ENCODE results near the gene MARVELD1.
"Not testable (repeated sequence)": the region's sequence is repeated elsewhere in the genome, so short reads cannot be mapped to it uniquely, and the experiment has no call there.

Gene MARVELD1

DNA sequence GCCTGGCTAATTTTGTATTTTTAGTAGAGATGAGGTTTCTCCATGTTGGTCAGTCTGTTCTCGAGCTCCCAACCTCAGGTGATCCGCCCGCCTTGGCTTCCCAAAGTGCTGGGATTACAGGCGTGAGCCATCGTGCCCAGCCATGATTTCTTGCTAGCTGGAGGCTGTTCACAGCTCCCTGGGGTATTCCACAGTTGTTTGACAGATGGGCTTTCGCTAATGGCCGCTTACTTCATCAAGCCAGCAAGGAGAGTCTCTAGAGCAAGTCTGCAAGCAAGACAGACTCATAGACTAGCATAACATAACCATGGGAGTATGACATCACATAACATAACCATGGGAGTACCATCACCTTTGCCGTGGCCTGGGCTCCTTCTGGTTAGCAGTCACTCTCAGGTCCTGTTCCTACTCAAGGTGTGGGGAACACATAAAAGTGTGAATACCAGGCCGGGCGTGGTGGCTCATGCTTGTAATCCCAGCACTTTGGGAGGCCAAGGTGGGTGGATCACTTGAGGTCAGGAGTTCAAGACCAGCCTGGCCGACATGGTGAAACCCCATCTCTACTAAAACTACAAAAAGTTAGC is 15.4 kb upstream of the MARVELD1 start:
- not testable (repeated sequence) for H3K27ac ChIP-seq (ENCODE audit: insufficient read depth, low read length, poor library complexity, severe bottlenecking); H3K4me3 ChIP-seq (ENCODE audit: insufficient read depth, low read depth, low read length, poor library complexity, severe bottlenecking); DNase-seq; H3K27me3 ChIP-seq (replicated peaks; ENCODE audit: control insufficient read depth, insufficient read depth, low read length, poor library complexity, severe bottlenecking); H3K4me1 ChIP-seq (ENCODE audit: control insufficient read depth, insufficient read depth, low read length, poor library complexity, severe bottlenecking); H3K9me3 ChIP-seq (ENCODE audit: control insufficient read depth, low read length); H3K36me3 ChIP-seq (ENCODE audit: control insufficient read depth, insufficient read depth, low read length)

- peak in 1 of 3 donors; percentile 17 for DNase-seq
- Histone ChIP-seq H3K27me3 (replicated peaks; ENCODE audit: control insufficient read depth, insufficient read depth, low read length, poor library complexity, severe bottlenecking) (no peaks in the 10 kb centered on the region), H3K4me3 (ENCODE audit: insufficient read depth, low read depth, low read length, poor library complexity, severe bottlenecking) (no peak overlapping the region), H3K9me3 (ENCODE audit: control insufficient read depth, low read length) (no peaks in the 10 kb centered on the region), H3K36me3 (ENCODE audit: control insufficient read depth, insufficient read depth, low read length) (no peaks in the 10 kb centered on the region), H3K4me1 (ENCODE audit: control insufficient read depth, insufficient read depth, low read length, poor library complexity, severe bottlenecking) (no peaks in the 10 kb centered on the region), H3K27ac (ENCODE audit: insufficient read depth, low read length, poor library complexity, severe bottlenecking) (no peak overlapping the region)
These were observed 12.0 kb upstream of the MARVELD1 start for GRCh38 chr10:97701438-97702069.

GRCh38 chr10:97703398-97704067 is 10.0 kb upstream of the MARVELD1 start:
- Histone ChIP-seq H3K4me3 (ENCODE audit: insufficient read depth, low read depth, low read length, poor library complexity, severe bottlenecking) (no peak overlapping the region), H3K9me3 (ENCODE audit: control insufficient read depth, low read length) (no peaks in the 10 kb centered on the region)

GRCh38 chr10:97704341-97704740 is 9.2 kb upstream of the MARVELD1 start:
- DNase-seq, result no peak

More at GRCh38 chr10:97703398-97704067, 10.0 kb upstream of the MARVELD1 start:
- no peak for DNase-seq
- Histone ChIP-seq H3K27me3 (replicated peaks; ENCODE audit: control insufficient read depth, insufficient read depth, low read length, poor library complexity, severe bottlenecking) (peaks cover 3% of the 10 kb centered on the region), H3K4me1 (ENCODE audit: control insufficient read depth, insufficient read depth, low read length, poor library complexity, severe bottlenecking) (no peaks in the 10 kb centered on the region), H3K27ac (ENCODE audit: insufficient read depth, low read length, poor library complexity, severe bottlenecking) (no peak overlapping the region), H3K36me3 (ENCODE audit: control insufficient read depth, insufficient read depth, low read length) (no peaks in the 10 kb centered on the region)

DNA sequence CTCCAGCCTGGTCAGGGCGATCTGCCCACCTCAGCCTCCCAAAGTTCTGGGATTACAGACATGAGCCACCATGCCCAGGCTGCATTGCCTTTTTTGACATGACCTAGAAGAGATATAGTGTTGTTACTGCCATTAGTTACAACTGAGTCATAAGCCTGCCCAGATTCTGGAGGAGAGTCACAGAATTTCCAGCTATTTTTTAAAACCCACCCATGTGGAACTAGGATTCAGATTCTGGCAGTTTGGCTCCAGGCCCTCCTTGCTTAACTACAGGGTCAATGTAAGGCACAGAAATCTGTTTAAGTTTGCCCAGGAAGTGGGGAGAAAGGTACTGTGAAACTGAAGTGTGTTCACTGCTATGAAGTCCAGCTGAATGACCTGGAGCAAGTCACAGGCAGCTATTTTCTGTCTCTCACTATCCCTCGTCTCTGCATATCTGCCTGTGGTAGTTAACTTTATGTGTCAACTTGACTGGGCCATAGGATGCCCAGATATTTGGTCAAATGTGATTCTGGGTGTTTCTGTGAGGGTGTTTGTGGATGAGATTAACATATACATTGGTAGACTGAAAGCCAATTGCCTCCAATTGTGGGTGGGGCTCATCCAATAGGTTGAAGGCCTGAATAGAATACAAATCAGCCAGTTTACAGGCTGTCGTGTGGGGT is 8.4 kb upstream of the MARVELD1 start:
- Histone ChIP-seq H3K36me3 (ENCODE audit: control insufficient read depth, insufficient read depth, low read length) (no peaks in the 10 kb centered on the region), H3K27ac (ENCODE audit: insufficient read depth, low read length, poor library complexity, severe bottlenecking) (no peak overlapping the region), H3K4me1 (ENCODE audit: control insufficient read depth, insufficient read depth, low read length, poor library complexity, severe bottlenecking) (no peaks in the 10 kb centered on the region), H3K27me3 (replicated peaks; ENCODE audit: control insufficient read depth, insufficient read depth, low read length, poor library complexity, severe bottlenecking) (peaks cover 3% of the 10 kb centered on the region), H3K4me3 (ENCODE audit: insufficient read depth, low read depth, low read length, poor library complexity, severe bottlenecking) (no peak overlapping the region), H3K9me3 (ENCODE audit: control insufficient read depth, low read length) (no peaks in the 10 kb centered on the region)
- DNase-seq, result no peak

More at GRCh38 chr10:97704341-97704740, 9.2 kb upstream of the MARVELD1 start:
- Histone ChIP-seq H3K27ac (ENCODE audit: insufficient read depth, low read length, poor library complexity, severe bottlenecking) (no peak overlapping the region), H3K36me3 (ENCODE audit: control insufficient read depth, insufficient read depth, low read length) (no peaks in the 10 kb centered on the region), H3K4me1 (ENCODE audit: control insufficient read depth, insufficient read depth, low read length, poor library complexity, severe bottlenecking) (no peaks in the 10 kb centered on the region), H3K4me3 (ENCODE audit: insufficient read depth, low read depth, low read length, poor library complexity, severe bottlenecking) (no peak overlapping the region), H3K9me3 (ENCODE audit: control insufficient read depth, low read length) (no peaks in the 10 kb centered on the region), H3K27me3 (replicated peaks; ENCODE audit: control insufficient read depth, insufficient read depth, low read length, poor library complexity, severe bottlenecking) (peaks cover 3% of the 10 kb centered on the region)

DNA sequence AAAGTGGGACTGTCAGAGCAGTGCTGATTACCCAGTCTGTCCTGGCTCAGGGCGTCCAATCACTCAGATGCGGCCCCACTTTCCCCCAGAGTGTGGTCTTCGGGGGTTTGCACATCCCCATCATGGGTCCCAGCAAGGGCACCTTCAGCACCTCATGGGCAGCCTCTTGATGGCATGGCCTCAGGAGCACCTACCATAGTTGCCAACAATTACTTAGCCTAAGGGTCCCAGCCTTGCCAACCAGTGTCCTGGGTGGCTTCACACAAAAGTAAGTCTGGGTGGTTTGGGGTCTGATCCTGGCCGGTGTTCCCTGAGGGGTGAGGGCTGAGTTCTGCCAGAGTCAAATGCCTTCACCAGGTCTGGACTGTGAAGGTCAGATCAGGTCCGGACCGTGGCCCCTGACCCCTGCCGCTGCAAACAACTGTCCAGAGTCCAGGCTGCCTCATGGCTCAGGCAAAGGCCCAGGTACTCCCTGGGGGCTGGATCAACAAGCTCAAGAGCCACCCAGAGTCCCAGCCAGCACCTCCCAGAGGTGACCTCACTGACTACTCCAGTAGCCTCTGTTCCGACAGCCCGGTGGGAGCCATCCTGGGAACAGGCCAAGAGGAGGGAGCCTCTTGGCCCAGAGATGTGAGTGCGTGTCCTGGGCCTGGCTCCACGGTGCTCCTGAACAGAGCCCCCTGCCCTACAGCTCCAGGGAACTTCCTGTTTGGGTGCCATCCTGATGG is 6.2 kb upstream of the MARVELD1 start:
- DNase-seq, result no peak
- Histone ChIP-seq H3K27me3 (replicated peaks; ENCODE audit: control insufficient read depth, insufficient read depth, low read length, poor library complexity, severe bottlenecking) (peaks cover 3% of the 10 kb centered on the region), H3K4me3 (ENCODE audit: insufficient read depth, low read depth, low read length, poor library complexity, severe bottlenecking) (no peak overlapping the region), H3K27ac (ENCODE audit: insufficient read depth, low read length, poor library complexity, severe bottlenecking) (no peak overlapping the region), H3K9me3 (ENCODE audit: control insufficient read depth, low read length) (no peaks in the 10 kb centered on the region), H3K4me1 (ENCODE audit: control insufficient read depth, insufficient read depth, low read length, poor library complexity, severe bottlenecking) (no peaks in the 10 kb centered on the region), H3K36me3 (ENCODE audit: control insufficient read depth, insufficient read depth, low read length) (no peaks in the 10 kb centered on the region)

DNA sequence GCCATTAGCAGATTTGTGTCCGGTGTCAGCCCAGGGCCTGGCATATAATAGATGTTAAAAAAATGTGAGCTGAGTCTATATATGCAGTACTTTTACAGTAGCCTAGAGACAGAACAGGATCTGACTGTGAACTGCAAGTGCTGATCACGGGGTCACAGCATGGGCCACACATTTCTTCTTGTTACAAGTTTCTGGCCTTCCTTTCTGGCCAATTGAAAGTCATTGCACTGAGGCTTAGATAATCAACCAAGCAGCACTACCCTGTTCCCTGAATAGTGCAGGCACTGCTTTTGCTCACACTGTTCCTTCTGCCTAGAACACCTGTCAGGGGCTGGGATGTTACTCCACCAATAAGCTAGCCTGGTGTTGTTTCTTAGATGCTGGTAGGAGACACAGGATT is 5.4 kb upstream of the MARVELD1 start:
- Histone ChIP-seq H3K27me3 (replicated peaks; ENCODE audit: control insufficient read depth, insufficient read depth, low read length, poor library complexity, severe bottlenecking) (peaks cover 3% of the 10 kb centered on the region), H3K36me3 (ENCODE audit: control insufficient read depth, insufficient read depth, low read length) (no peaks in the 10 kb centered on the region), H3K9me3 (ENCODE audit: control insufficient read depth, low read length) (no peaks in the 10 kb centered on the region), H3K27ac (ENCODE audit: insufficient read depth, low read length, poor library complexity, severe bottlenecking) (no peak overlapping the region), H3K4me1 (ENCODE audit: control insufficient read depth, insufficient read depth, low read length, poor library complexity, severe bottlenecking) (no peaks in the 10 kb centered on the region), H3K4me3 (ENCODE audit: insufficient read depth, low read depth, low read length, poor library complexity, severe bottlenecking) (no peak overlapping the region)
- DNase-seq, result no peak

DNA sequence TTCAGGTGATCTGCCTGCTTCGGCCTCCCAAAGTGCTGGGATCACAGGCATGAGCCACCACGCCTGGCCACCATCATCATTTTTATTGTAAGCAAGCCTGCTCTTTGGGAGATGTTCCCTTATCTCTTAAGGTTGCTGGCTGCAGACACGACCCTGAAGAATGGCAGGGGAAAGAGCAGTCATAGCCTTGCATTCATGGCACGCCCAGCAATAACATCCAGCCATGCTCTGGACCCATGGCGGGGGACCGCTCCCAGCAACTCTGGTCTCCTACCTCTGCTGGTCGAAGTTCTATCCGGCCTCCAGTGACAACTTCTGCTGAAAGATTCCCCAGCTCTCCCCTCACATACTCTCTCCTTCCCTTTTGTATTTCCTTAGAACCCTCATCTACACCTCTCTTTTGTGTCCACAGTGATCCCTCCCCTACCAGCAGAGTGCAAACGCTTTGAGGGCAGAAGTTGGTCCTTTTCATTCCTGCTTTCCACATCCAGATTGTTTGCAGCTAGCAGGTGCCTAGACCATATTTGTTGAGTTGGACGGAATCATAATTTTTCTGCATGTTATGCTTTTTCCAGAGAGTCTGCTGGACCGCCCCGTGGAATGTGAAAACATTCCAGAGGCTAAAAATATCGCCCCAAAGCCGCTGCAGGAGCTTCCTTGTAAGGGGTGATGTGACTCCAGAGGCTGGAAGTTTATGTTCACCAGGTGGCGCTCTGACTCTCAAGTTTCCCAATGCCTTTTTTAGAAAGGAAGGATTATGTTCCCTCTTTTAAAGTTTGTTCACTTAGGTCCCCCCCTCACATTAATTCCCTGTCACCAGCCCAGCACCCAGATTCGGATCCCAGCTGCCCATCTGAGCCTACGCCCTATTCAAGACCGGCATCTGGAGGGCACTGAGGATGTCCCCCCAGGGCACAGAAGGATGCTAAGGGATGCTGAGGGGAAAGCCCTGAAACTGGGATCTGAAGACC is 4.3 kb upstream of the MARVELD1 start:
- Histone ChIP-seq H3K4me1 (ENCODE audit: control insufficient read depth, insufficient read depth, low read length, poor library complexity, severe bottlenecking) (no peaks in the 10 kb centered on the region), H3K4me3 (ENCODE audit: insufficient read depth, low read depth, low read length, poor library complexity, severe bottlenecking) (no peak overlapping the region), H3K27ac (ENCODE audit: insufficient read depth, low read length, poor library complexity, severe bottlenecking) (no peak overlapping the region), H3K27me3 (replicated peaks; ENCODE audit: control insufficient read depth, insufficient read depth, low read length, poor library complexity, severe bottlenecking) (peaks cover 3% of the 10 kb centered on the region), H3K9me3 (ENCODE audit: control insufficient read depth, low read length) (no peaks in the 10 kb centered on the region), H3K36me3 (ENCODE audit: control insufficient read depth, insufficient read depth, low read length) (no peaks in the 10 kb centered on the region)
- peak in 1 of 3 donors; percentile 18 for DNase-seq

Data from effector memory CD4-positive, alpha-beta T cell (primary cell).